Measurements from ENCODE around the gene NT5C1A.
A peak's percentile ranks its signal among the peaks of the same experiment; 100 is the strongest.

GRCh38 chr1:39672551-39672947 lies 642 bp upstream of the NT5C1A start:
- peak; percentile 51 for TF ChIP-seq CTCF (IDR thresholded peaks at IDR 0.05)
- TF ChIP-seq ZFX (IDR thresholded peaks at IDR 0.05; ENCODE audit: borderline replicate concordance), result no peak

Data from 22Rv1 (cell line).